ENCODE results near the gene TRPC4AP.

DNA sequence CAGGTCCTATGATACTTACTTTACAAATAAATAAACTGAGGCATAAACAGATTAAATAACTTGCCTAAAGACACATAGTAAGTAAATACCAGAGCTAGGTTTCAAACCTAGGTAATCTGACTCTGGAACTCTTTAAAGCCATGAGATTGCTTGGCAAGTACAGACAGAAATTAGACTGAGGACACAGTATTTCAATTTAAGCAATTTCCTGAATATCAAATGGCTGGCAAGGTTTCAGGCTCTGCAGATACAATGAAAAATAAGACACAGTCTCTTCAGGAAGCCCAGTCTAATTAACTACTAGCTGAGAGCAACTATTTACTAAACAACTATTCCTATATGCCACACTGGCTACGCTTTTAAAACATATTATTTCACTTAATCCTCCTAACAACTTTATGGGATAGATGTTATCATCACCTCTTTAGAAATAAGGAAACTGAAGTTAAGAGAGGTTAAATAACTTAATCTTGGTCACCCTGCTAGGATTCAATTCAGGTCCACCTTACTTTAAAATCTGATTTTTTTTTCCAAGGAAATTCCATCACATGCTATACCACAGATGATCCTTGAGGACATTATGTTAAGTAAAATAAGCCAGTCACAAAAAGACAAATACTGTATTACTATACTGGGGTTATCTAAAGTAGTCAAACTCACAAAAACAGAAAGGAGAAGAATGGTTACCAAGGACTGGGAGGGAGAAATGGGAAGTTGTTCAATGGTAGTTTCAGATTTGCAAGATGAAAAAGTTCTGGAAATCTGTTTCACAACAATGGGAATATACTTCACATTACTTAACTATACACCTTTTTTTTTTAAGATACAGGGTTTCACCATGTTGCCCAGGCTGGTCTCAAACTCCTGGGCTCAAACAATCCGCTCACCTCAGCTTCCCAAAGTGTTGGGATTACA is 4.1 kb downstream of the TRPC4AP start:
- no peak for TF ChIP-seq ZNF274 (IDR thresholded peaks at IDR 0.05; ENCODE audit: low read depth, low read length)
- TF ChIP-seq YY1 (IDR thresholded peaks at IDR 0.05; ENCODE audit: insufficient read depth, insufficient read length), result no peak
- no peak for TF ChIP-seq SUZ12 (IDR thresholded peaks at IDR 0.05; ENCODE audit: extremely low read depth, insufficient read depth, insufficient read length)

Measured in NT2/D1 (cell line).